Stimulated activated CD8-positive, alpha-beta memory T cell treated with anti-CD3 and anti-CD28 coated beads, Interleukin-2, amount 100 ng/mL, for 1 hour (primary cell): ENCODE data around the gene TXNL4A.
"Not testable (repeated sequence)": the region's sequence is repeated elsewhere in the genome, so short reads cannot be mapped to it uniquely, and the experiment has no call there.

Experiments used
- DNase-seq, 2 donors: peaks; one replicate each; pipeline ENCODE4 v3.0.0-alpha.2; 2020; ENCODE audit warnings: low read depth in 2 of 2

Gene TXNL4A

DNA sequence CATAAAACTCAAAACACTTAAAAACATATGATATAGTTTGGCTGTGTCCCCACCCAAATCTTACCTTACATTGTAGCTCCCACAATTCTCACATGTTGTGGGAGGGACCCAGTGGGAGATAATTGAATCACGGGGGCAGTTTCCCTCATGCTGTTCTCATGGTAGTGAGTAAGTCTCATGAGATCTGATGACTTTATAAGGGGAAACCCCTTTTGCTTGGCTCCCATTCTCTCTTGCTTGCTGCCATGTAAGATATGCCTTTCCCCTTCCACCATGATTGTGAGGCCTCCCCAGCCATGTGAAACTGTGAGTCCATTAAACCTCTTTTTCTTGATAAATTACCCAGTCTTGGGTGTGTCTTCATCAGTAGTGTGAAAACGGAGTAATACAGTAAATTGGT lies 11.3 kb upstream of the TXNL4A start:
- not testable (repeated sequence) for DNase-seq

- DNase-seq: no peak
Observed at GRCh38 chr18:79991494-79991893, 3.1 kb upstream of the TXNL4A start.

GRCh38 chr18:79989195-79989497 lies 783 bp upstream of the TXNL4A start:
- DNase-seq: no peak

DNA sequence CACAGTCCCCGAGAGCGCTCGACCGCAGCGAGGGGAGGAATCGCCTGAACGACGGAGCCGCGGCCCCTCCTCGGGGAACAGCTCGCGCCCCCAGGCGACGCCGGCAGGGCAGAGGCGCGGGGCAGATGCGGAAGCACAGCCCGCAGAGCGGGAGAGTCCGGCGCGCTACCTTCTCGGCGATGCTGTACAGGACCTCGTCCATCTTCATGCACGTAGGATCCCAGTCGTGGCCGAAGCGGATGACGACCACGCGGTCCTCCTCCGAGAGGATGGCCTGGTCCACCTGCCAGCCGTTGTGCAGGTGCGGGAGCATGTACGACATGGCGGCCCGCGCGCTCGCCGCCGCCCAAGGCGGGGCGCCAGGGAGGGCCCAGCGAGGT lies 302 bp downstream of the TXNL4A start:
- DNase-seq: peak; percentile 27 to 34

GRCh38 chr18:79987566-79987965 lies 797 bp downstream of the TXNL4A start:
- no peak for DNase-seq

DNA sequence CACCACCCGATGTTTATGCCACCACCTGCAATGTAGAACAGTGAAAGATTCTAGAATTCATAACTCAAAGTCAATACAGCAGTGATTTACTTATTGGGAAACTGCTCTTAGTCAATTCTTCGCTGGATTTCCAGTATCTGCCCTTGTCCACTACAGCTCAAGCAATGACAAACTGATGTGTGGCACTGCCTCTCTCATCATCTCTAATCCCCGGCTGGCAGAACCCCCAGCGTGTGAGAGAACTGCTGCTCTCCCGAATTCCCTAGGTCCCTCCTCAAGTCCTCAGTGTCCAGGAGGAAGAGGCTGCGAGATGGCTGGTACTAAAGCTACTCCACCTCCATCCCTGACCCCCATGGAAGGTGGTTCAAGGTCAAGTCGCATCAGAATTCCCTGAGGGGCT lies 1.6 kb downstream of the TXNL4A start:
- DNase-seq: no peak

- DNase-seq: no peak
Observed at GRCh38 chr18:79985172-79985571, 3.2 kb downstream of the TXNL4A start.

GRCh38 chr18:79983793-79984192 lies 4.6 kb downstream of the TXNL4A start:
- no peak for DNase-seq

- DNase-seq: no peak
Observed at GRCh38 chr18:79983253-79983652, 5.1 kb downstream of the TXNL4A start.

DNA sequence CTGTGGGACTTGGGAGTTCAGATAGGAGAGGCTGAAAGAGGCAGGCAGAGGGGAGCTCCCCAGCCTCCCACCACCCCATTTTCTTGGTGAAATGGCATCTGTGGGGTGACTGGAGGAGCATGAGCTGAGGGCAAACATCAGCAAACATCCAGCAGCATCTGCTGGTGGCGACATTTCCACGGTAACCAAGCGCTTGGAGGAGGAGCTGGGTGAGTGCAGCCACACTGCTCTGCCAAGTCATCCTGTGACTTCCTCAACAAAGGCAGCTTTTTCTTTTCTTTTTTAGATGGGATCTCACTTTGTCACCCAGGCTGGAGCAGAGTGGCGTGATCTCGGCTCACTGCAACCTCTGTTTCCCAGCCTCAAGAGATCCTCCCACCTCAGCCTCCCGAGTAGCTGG lies 5.6 kb downstream of the TXNL4A start:
- no peak for DNase-seq

GRCh38 chr18:79980585-79980984 lies 7.8 kb downstream of the TXNL4A start:
- no peak for DNase-seq

DNA sequence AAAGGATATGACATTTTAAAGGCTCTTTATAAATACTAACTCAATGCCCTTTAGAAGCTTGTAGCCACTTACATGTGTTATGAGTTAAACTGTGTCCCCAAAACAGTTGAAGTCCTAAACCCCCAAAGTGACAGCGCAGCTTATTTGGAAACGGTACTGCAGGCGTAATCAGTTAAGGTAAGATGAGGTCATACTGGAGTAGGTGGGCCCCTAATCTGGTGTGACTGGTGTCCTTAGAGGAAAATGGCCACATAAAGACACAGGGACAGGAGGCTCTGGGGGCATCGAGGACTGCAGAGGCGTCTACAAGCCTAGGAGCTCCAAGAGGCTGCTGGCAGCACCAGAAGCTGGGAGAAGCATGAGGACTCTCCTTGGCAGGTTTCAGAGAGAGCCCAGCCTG lies 8.5 kb downstream of the TXNL4A start:
- no peak for DNase-seq

GRCh38 chr18:79975985-79976680 lies 12.2 kb downstream of the TXNL4A start:
- no peak for DNase-seq

DNA sequence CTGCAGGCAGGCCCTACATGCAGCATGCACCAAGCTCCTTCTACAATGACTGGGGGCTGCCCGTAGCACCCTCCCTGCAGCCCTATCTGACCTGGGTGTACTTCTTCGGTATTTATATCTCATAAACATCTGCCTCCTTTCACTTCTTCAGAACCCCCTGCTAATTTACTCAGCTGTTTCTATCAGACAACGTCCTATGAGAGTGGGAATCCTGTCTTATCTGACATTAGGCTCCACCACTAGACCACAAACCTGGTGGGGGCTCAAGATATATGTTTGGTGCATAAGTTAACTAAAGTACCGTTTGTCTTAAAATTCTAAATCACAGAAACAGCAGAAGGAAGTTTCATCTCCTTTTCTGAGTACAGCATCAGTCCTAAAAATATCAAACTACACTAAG lies 13.3 kb downstream of the TXNL4A start:
- no peak for DNase-seq

DNA sequence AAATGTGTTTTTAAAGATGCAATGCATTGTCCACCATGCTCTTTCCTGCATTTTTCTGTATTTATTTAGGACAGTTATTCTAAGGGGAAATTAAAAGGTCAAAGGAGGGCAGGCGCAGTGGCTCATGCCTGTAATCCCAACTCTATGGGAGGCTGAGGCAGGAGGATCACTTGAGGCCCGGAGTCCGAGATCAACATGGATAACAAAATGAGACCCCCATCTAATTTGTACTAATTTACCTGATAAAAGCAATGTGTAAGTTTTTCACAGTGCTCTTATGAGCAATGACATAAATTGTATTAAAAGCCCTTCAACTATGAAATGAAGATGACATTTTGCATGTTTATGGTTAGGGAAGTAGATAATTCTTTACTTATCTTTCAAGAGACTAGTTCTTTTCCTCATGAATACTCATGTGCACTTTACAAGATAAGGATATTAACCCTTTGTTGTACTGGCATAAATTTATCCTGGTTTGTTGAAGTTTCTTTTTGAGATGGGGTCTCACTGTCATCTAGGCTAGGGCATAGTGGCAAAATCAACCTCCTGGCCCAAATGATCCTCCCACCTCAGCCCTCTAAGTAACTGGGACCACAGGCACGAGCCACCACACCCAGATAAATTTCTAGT lies 14.2 kb downstream of the TXNL4A start:
- DNase-seq: no peak

- no peak for DNase-seq
Observed at GRCh38 chr18:79973517-79973916, 14.8 kb downstream of the TXNL4A start.

GRCh38 chr18:79972720-79973119 lies 15.6 kb downstream of the TXNL4A start:
- no peak for DNase-seq

DNA sequence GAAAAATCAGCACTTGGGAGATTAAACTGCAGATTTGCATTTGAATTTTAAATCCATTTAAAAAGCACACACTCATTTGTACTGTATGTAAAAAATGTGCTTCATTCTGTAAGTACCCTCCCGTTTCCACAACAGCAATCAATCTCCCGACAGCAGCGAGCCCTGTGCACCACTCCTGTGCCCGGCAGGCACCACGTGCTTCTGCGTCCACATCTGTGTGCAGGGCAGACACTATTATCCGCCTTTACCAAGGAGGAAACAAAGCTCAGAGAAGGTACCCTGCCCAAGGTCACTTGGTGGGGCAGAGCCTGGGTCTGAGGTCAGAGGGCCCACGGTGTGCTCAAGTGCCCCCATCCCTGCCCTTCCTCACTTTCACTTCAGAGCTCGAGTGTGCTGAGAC lies 16.4 kb downstream of the TXNL4A start:
- DNase-seq: no peak

DNA sequence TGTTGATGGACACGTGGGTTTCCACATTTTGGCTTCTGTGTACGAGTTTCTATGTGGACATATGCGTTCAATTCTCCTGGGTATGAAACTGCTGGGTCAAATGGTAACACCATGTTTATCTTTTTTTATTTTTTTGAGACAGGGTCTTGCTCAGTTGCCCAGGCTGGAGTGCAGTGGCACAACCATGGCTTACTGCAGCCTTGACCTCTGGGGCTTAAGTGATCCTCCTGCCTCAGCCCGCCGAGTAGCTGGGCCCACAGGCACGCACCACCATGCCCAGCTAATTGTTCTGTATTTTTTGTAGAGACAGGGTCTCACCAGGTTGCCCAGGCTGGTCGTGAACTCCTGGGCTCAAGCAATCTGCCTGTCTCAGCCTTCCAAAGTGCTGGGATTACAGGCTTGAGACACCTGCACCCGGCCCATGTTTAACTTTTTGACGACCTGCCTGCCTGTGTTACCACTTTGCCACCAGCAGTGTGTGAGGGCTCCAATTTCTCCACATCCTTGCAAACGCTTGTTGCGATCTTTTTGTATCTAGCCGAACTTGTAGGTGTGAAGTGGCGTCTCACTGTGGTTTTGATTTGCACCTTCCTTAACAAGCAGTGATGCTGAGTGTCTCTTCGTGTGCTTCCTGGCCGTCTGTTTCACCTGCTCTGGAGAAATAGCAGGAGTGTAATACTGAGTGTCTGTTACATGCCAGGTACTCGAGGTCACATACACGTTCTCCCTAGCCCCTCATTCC lies 17.0 kb downstream of the TXNL4A start:
- DNase-seq: no peak

DNA sequence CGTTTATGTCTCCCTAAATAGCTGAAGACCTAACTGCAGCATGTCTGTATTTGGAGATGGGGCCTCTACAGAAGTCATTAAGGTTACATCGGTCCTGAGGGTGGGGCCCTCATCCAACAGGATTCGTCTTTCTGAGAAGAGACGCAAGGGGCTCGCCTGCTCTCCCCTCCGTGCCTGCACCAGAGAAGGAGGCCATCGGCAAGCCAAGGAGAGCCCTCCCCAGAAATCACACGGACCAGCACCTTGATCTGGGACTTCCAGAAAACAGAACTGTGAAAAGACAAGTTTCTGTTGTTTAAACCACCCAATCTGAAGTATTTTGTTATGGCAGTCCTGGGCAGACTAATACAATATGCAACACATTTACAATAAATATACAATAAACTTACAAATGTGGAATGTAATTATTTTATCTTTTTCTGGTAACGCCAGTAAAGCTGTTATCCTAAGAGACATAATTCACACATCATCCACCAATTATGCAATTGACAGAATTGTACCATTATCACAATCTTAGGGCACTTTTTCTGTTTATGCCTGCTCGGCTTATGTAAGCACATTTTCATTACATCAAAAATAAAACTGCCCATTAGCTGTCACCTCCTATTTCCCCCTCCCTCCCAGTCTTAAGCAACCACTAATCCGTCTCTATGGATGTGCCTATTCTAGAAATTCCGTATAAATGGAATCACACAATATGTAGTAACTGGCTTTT lies 17.8 kb downstream of the TXNL4A start:
- DNase-seq: no peak

DNA sequence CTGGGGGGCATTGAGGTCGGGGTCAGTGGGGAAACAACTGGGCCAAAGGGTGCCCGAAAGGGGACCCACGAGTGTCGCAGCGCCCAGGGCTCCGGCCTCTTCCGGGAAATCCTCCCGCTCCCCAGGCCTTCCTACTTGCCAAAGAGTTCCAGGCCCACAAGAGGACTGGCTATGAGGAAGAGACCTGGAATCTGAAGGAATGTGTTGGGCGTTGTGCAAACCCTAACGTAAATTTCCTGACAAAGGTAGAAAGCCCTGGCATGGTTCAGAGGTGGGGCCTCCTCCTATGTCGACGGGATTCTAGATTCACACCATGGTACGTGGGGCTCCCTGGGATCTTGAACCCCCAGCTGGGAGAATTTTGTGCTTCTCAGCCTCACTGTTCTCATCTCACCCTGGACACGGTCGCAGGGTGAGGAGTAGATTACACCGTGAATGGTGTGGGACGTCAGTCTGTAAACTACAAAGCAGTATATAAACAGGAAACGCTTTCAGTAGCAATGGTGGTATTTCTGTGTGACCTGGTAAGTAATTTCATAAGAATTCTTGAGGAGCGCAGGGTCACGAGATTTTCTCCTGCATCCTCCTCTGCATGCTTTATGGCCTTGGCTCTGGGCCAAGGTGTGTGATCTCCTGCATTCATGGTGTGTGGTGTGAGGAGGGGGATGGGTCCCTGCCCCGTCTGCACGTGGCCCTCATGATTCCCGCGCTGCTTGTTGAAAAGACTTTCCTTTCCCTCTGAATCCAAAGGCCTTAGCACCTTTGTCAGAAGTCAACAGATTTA lies 23.1 kb downstream of the TXNL4A start:
- DNase-seq: no peak
